Loucy (cell line): ENCODE measurements around the gene PRAMEF26.
"Not testable (repeated sequence)": the region's sequence is repeated elsewhere in the genome, so short reads cannot be mapped to it uniquely, and the experiment has no call there.

Source experiments
- EZH2phosphoT487 ChIP-seq: fragments of 200-600 bp; IDR thresholded peaks from 2 replicates; pipeline ENCODE4 v1.6.1; 2018; ENCODE audit warnings: antibody characterized with exemption, mild to moderate bottlenecking, moderate library complexity, borderline replicate concordance
- TF ChIP-seq, protein P1 (sequence below): fragments of 200-600 bp; sonication (generic); conservative IDR thresholded peaks from 2 replicates; pipeline ENCODE4 v1.5.1; 2014; ENCODE audit warnings: mild to moderate bottlenecking, antibody characterized with exemption, low read length

DNA sequence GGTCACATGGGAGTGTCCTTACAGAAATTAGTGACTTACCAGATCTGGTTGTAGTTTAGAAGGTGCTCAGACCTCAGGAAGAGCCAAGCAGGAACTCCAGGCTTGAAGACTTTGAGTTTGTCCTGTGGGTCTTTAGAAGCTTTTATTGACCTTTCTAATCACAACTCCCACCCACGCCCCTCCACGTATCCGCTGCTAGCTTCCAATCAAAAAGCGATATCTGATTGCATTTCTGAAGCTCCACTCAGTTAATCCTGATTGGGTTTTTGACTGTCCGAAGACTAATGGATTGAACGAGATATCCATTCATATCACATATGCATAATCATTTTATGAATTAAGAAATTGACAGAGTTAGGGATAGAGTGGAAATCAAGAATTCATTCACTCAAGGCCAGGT is 39.1 kb downstream of the PRAMEF26 start, which contains the start of gene HNRNPCL2:
- TF ChIP-seq, protein P1, sequence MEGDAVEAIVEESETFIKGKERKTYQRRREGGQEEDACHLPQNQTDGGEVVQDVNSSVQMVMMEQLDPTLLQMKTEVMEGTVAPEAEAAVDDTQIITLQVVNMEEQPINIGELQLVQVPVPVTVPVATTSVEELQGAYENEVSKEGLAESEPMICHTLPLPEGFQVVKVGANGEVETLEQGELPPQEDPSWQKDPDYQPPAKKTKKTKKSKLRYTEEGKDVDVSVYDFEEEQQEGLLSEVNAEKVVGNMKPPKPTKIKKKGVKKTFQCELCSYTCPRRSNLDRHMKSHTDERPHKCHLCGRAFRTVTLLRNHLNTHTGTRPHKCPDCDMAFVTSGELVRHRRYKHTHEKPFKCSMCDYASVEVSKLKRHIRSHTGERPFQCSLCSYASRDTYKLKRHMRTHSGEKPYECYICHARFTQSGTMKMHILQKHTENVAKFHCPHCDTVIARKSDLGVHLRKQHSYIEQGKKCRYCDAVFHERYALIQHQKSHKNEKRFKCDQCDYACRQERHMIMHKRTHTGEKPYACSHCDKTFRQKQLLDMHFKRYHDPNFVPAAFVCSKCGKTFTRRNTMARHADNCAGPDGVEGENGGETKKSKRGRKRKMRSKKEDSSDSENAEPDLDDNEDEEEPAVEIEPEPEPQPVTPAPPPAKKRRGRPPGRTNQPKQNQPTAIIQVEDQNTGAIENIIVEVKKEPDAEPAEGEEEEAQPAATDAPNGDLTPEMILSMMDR = not testable (repeated sequence)
- not testable (repeated sequence) for TF ChIP-seq EZH2phosphoT487
